ENCODE results near the gene EDIL3. TPM values are rescaled to one million over a fixed set of nuclear protein-coding genes. Genes with fewer than 3 reads are reported as not detected.
"Not testable (repeated sequence)": the region's sequence is repeated elsewhere in the genome, so short reads cannot be mapped to it uniquely, and the experiment has no call there.

Gene EDIL3
- total RNA-seq, 1 experiment from 2014 or later, result not detected

DNA sequence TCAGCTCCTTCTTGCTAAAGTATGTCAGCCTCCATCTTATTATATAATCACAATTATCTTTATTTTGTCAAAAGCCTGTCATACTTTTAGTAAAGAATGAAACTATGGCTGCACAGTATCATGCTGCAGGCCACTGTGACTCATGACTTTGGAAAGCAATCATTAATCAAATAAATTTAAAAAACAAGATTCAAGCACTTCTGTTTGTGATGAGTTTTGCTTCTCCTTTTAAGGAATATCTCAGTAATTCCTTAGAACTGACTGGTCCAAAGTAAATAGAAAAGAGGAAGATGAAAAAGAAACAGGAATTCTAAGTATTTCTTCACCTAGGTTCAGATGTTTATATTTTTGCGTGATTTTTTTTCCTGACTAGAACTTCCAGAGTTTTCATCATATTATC is 83.1 kb downstream of the EDIL3 start:
- no peaks in the 10 kb centered on the region for H3K36me3 ChIP-seq (ENCODE audit: control insufficient read depth, insufficient read depth, low read length)
- no peak overlapping the region for H3K4me3 ChIP-seq (ENCODE audit: low read depth, low read length)
- H3K9me3 Mint-ChIP-seq (ENCODE audit: unreplicated experiment), result peaks cover 15% of the 10 kb centered on the region
- H3K9me3 ChIP-seq, result peaks cover 3% of the 10 kb centered on the region; the same call in 1 of the 2 replicates
- ChIA-PET POLR2A (no interaction called here), CTCF (no interaction called here)
- H3K27me3 ChIP-seq (replicated peaks; ENCODE audit: control insufficient read depth, insufficient read depth, low read length), result no peaks in the 10 kb centered on the region
- H3K36me3 Mint-ChIP-seq (ENCODE audit: insufficient read depth, unreplicated experiment), result no peaks in the 10 kb centered on the region
- H3K4me1 Mint-ChIP-seq (ENCODE audit: low read depth, unreplicated experiment), result no peaks in the 10 kb centered on the region
- no peaks in the 10 kb centered on the region for H3K27me3 Mint-ChIP-seq (ENCODE audit: insufficient read depth, unreplicated experiment)
- no peaks in the 10 kb centered on the region for H3K4me1 ChIP-seq
- no peak overlapping the region for H3K27ac Mint-ChIP-seq (ENCODE audit: unreplicated experiment)
- no peak overlapping the region for H3K4me3 Mint-ChIP-seq (ENCODE audit: unreplicated experiment)
- no TSS peak for BruUV-seq (replicated peaks)
- TF ChIP-seq, protein P1, sequence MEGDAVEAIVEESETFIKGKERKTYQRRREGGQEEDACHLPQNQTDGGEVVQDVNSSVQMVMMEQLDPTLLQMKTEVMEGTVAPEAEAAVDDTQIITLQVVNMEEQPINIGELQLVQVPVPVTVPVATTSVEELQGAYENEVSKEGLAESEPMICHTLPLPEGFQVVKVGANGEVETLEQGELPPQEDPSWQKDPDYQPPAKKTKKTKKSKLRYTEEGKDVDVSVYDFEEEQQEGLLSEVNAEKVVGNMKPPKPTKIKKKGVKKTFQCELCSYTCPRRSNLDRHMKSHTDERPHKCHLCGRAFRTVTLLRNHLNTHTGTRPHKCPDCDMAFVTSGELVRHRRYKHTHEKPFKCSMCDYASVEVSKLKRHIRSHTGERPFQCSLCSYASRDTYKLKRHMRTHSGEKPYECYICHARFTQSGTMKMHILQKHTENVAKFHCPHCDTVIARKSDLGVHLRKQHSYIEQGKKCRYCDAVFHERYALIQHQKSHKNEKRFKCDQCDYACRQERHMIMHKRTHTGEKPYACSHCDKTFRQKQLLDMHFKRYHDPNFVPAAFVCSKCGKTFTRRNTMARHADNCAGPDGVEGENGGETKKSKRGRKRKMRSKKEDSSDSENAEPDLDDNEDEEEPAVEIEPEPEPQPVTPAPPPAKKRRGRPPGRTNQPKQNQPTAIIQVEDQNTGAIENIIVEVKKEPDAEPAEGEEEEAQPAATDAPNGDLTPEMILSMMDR (IDR thresholded peaks at IDR 0.05; ENCODE audit: insufficient read depth in 1 of 2, low read depth in 1 of 2, low read length in 1 of 2, severe bottlenecking in 1 of 2, unreplicated experiment in 1 of 2), result no peak
- intact Hi-C loops (cut with micrococcal nuclease; ENCODE audit: unreplicated experiment), result loop anchor here (1.0 kb wide), 1 partner anchor 62 kb away; no protein-coding TSS in a partner anchor
- DNase-seq, result no peak

- Histone ChIP-seq H3K4me3 (ENCODE audit: low read depth, low read length) (no peak overlapping the region), H3K36me3 (ENCODE audit: control insufficient read depth, insufficient read depth, low read length) (no peaks in the 10 kb centered on the region), H3K27me3 (replicated peaks; ENCODE audit: control insufficient read depth, insufficient read depth, low read length) (no peaks in the 10 kb centered on the region), H3K4me1 (no peaks in the 10 kb centered on the region), H3K9me3 (no peaks in the 10 kb centered on the region; the same call in 1 of the 2 replicates)
- ChIA-PET POLR2A (no interaction called here), CTCF (no interaction called here)
- no TSS peak for BruUV-seq (replicated peaks)
- no peaks in the 10 kb centered on the region for H3K36me3 Mint-ChIP-seq (ENCODE audit: insufficient read depth, unreplicated experiment)
- no peaks in the 10 kb centered on the region for H3K27me3 Mint-ChIP-seq (ENCODE audit: insufficient read depth, unreplicated experiment)
- H3K4me3 Mint-ChIP-seq (ENCODE audit: unreplicated experiment), result no peak overlapping the region
- no peak for DNase-seq
- peaks cover 15% of the 10 kb centered on the region for H3K9me3 Mint-ChIP-seq (ENCODE audit: unreplicated experiment)
- TF ChIP-seq, protein P1 (IDR thresholded peaks at IDR 0.05; ENCODE audit: insufficient read depth in 1 of 2, low read depth in 1 of 2, low read length in 1 of 2, severe bottlenecking in 1 of 2, unreplicated experiment in 1 of 2), result no peak
- intact Hi-C loops (cut with micrococcal nuclease; ENCODE audit: unreplicated experiment), result no loop called here
- H3K4me1 Mint-ChIP-seq (ENCODE audit: low read depth, unreplicated experiment), result no peaks in the 10 kb centered on the region
- H3K27ac Mint-ChIP-seq (ENCODE audit: unreplicated experiment), result no peak overlapping the region
These were observed 84.7 kb downstream of the EDIL3 start for GRCh38 chr5:84299959-84300358.

DNA sequence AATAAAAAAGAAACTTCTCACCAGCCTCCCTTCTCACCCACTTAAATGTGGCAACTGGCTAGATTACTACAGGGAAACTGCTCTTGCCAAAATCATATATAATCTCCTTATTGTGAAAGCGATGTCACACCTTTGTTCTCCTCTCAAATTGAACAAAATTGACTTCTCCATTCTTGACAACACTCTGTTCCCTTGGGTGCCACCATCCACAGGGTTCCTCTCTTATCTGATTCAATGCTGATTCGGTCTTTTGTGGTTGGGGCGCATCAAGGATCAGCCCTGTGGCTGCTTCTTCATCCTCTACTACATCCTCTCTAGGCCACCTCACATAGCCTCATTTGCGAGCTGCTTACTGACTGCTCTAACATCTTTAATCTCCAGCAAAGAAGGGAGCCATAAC is 86.1 kb downstream of the EDIL3 start:
- no peaks in the 10 kb centered on the region for H3K27me3 ChIP-seq (replicated peaks; ENCODE audit: control insufficient read depth, insufficient read depth, low read length)
- BruUV-seq (replicated peaks), result no TSS peak
- H3K4me3 ChIP-seq (ENCODE audit: low read depth, low read length), result no peak overlapping the region
- peaks cover 15% of the 10 kb centered on the region for H3K9me3 Mint-ChIP-seq (ENCODE audit: unreplicated experiment)
- CTCF ChIA-PET, result no interaction called here
- DNase-seq, result no peak
- TF ChIP-seq, protein P1 (IDR thresholded peaks at IDR 0.05; ENCODE audit: insufficient read depth in 1 of 2, low read depth in 1 of 2, low read length in 1 of 2, severe bottlenecking in 1 of 2, unreplicated experiment in 1 of 2), result no peak
- POLR2A ChIA-PET, result no interaction called here
- no peaks in the 10 kb centered on the region for H3K4me1 Mint-ChIP-seq (ENCODE audit: low read depth, unreplicated experiment)
- H3K4me1 ChIP-seq, result no peaks in the 10 kb centered on the region
- no peak overlapping the region for H3K4me3 Mint-ChIP-seq (ENCODE audit: unreplicated experiment)
- H3K27me3 Mint-ChIP-seq (ENCODE audit: insufficient read depth, unreplicated experiment), result no peaks in the 10 kb centered on the region
- no peaks in the 10 kb centered on the region for H3K36me3 ChIP-seq (ENCODE audit: control insufficient read depth, insufficient read depth, low read length)
- no peaks in the 10 kb centered on the region; the same call in 1 of the 2 replicates for H3K9me3 ChIP-seq
- no peak overlapping the region for H3K27ac Mint-ChIP-seq (ENCODE audit: unreplicated experiment)
- intact Hi-C loops (cut with micrococcal nuclease; ENCODE audit: unreplicated experiment), result no loop called here
- H3K36me3 Mint-ChIP-seq (ENCODE audit: insufficient read depth, unreplicated experiment), result no peaks in the 10 kb centered on the region

DNA sequence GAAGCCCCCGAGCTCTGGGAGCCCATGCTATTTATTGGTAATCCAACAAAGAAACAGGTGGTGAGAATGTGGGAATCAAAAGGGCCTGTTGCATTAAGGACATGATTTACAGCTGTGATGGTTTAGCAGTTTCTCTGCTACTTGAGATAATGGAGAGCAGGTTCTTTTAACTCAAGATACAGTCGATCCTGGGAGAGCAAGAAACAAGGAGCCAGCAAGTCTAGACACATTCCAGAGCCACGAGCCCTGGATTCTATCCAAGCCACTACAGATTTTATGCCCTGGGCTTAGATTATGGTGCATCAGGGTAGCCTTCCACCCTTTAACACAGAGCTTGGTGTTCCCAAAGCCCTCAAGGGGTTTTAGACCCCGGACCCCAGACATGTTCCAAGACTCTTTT is 87.0 kb downstream of the EDIL3 start:
- H3K9me3 Mint-ChIP-seq (ENCODE audit: unreplicated experiment), result peaks cover 15% of the 10 kb centered on the region
- H3K4me1 ChIP-seq; H3K27ac Mint-ChIP-seq (ENCODE audit: unreplicated experiment); BruUV-seq (replicated peaks); H3K4me3 Mint-ChIP-seq (ENCODE audit: unreplicated experiment); CTCF ChIA-PET; H3K36me3 Mint-ChIP-seq (ENCODE audit: insufficient read depth, unreplicated experiment); POLR2A ChIA-PET; DNase-seq; H3K4me3 ChIP-seq (ENCODE audit: low read depth, low read length); H3K36me3 ChIP-seq (ENCODE audit: control insufficient read depth, insufficient read depth, low read length); H3K4me1 Mint-ChIP-seq (ENCODE audit: low read depth, unreplicated experiment); H3K9me3 ChIP-seq; H3K27me3 ChIP-seq (replicated peaks; ENCODE audit: control insufficient read depth, insufficient read depth, low read length); H3K27me3 Mint-ChIP-seq (ENCODE audit: insufficient read depth, unreplicated experiment); intact Hi-C loops (cut with micrococcal nuclease; ENCODE audit: unreplicated experiment): not testable (repeated sequence)
